ENCODE measurements around the gene PKDREJ.

- TF ChIP-seq SMC3 (IDR thresholded peaks at IDR 0.05; ENCODE audit: low read depth, low read length), result no peak
- TF ChIP-seq, protein P1, sequence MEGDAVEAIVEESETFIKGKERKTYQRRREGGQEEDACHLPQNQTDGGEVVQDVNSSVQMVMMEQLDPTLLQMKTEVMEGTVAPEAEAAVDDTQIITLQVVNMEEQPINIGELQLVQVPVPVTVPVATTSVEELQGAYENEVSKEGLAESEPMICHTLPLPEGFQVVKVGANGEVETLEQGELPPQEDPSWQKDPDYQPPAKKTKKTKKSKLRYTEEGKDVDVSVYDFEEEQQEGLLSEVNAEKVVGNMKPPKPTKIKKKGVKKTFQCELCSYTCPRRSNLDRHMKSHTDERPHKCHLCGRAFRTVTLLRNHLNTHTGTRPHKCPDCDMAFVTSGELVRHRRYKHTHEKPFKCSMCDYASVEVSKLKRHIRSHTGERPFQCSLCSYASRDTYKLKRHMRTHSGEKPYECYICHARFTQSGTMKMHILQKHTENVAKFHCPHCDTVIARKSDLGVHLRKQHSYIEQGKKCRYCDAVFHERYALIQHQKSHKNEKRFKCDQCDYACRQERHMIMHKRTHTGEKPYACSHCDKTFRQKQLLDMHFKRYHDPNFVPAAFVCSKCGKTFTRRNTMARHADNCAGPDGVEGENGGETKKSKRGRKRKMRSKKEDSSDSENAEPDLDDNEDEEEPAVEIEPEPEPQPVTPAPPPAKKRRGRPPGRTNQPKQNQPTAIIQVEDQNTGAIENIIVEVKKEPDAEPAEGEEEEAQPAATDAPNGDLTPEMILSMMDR (conservative IDR thresholded peaks at IDR 0.05; ENCODE audit: low read depth, low read length), result no peak
These were observed 50.9 kb downstream of the PKDREJ start for GRCh38 chr22:46212195-46212594.
